ENCODE data around the gene C12orf57. TPM values are rescaled to one million over a fixed set of nuclear protein-coding genes. Genes with fewer than 3 reads are reported as not detected.

The C12orf57 gene
- total RNA-seq, 3 donors from 2014 or later (not counting 1 experiment from before 2014, with no cell fraction given): 125 to 157 (median 126) TPM

DNA sequence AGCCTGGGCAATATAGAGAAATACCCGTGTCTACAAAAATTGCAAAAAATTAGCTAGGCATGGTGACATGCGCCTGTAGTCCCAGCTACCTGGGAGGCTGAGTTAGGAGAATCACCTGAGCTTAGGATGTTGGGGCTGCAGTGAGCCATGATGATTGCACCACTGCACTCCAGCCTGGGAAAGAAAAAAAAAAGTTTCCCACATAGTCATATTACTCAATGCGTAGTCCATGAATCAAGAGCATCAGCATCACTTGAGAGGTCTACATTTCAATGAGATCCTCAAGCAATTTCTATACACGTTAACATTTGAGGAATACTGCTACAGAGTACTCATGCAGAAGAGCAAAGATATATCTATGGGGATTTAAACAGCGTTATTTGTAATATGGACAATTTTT, 44.4 kb upstream of the C12orf57 start:
- Mint-ChIP-seq H3K36me3 (no peaks in the 10 kb centered on the region), H3K4me1 (no peaks in the 10 kb centered on the region), H3K27me3 (ENCODE audit: low read depth in 2 of 2) (no peaks in the 10 kb centered on the region), H3K4me3 (no peak overlapping the region), H3K9me3 (no peaks in the 10 kb centered on the region), H3K27ac (no peak overlapping the region)
- WGBS (ENCODE audit: insufficient coverage): 71% methylated on average over 4 of the region's 5 CpGs
- intact Hi-C loops (cut with micrococcal nuclease): no loop called here
- H3K4me3 ChIP-seq (ENCODE audit: low read length): no peak overlapping the region
- peaks cover 4% of the 10 kb centered on the region for H3K4me1 ChIP-seq (ENCODE audit: control insufficient read depth, insufficient read depth, low read length)
- H3K36me3 ChIP-seq (ENCODE audit: control insufficient read depth, insufficient read depth, low read length): no peaks in the 10 kb centered on the region
- H3K9me3 ChIP-seq (ENCODE audit: control insufficient read depth, insufficient read depth, low read length): no peaks in the 10 kb centered on the region
- TF ChIP-seq, protein P1, sequence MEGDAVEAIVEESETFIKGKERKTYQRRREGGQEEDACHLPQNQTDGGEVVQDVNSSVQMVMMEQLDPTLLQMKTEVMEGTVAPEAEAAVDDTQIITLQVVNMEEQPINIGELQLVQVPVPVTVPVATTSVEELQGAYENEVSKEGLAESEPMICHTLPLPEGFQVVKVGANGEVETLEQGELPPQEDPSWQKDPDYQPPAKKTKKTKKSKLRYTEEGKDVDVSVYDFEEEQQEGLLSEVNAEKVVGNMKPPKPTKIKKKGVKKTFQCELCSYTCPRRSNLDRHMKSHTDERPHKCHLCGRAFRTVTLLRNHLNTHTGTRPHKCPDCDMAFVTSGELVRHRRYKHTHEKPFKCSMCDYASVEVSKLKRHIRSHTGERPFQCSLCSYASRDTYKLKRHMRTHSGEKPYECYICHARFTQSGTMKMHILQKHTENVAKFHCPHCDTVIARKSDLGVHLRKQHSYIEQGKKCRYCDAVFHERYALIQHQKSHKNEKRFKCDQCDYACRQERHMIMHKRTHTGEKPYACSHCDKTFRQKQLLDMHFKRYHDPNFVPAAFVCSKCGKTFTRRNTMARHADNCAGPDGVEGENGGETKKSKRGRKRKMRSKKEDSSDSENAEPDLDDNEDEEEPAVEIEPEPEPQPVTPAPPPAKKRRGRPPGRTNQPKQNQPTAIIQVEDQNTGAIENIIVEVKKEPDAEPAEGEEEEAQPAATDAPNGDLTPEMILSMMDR (IDR thresholded peaks at IDR 0.05): no peak
- DNase-seq (no peak), ATAC-seq (no peak)
- H3K27me3 ChIP-seq (ENCODE audit: control insufficient read depth, insufficient read depth, low read length): no peaks in the 10 kb centered on the region
- no peak overlapping the region for H3K27ac ChIP-seq (ENCODE audit: low read length)

DNA sequence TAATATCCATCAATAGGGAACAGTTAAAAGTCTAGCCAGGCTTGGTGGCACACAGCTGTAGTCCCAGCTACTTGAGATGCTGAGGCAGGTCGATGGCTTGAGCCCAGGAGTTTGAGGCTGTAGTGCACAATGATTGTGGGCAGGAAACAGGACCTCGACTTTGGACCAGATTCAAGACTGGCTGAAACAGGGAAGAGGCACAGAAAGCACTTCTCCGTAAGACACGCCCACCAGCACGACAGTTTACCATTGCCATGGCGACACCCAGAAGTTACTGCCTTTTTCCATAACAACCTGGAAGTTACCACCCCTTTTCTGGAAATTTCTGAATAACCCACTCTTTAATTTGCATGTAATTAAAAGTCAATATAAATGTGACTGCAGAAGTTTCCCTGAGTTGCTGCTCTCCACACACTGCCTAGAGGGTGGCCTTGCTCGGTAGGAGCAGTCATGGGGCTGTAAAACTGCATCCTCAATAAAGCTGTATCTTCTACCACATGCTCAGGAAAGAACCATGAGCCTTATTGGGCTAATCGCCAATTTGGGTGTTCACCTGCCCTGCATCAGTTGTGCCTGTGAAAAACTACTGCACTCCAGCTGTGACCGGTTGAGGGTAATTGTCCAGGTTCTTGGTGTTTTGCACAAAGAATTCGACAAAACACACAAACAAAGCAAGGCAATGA, 43.8 kb upstream of the C12orf57 start:
- DNase-seq: no peak
- no peak overlapping the region for H3K27ac Mint-ChIP-seq
- H3K36me3 Mint-ChIP-seq: no peaks in the 10 kb centered on the region
- Histone ChIP-seq H3K36me3 (ENCODE audit: control insufficient read depth, insufficient read depth, low read length) (no peaks in the 10 kb centered on the region), H3K4me1 (ENCODE audit: control insufficient read depth, insufficient read depth, low read length) (peaks cover 9% of the 10 kb centered on the region), H3K27ac (ENCODE audit: low read length) (no peak overlapping the region), H3K9me3 (ENCODE audit: control insufficient read depth, insufficient read depth, low read length) (no peaks in the 10 kb centered on the region), H3K27me3 (ENCODE audit: control insufficient read depth, insufficient read depth, low read length) (no peaks in the 10 kb centered on the region), H3K4me3 (ENCODE audit: low read length) (no peak overlapping the region)
- H3K9me3 Mint-ChIP-seq: no peaks in the 10 kb centered on the region
- no peak overlapping the region for H3K4me3 Mint-ChIP-seq
- intact Hi-C loops (cut with micrococcal nuclease): no loop called here
- TF ChIP-seq, protein P1 (IDR thresholded peaks at IDR 0.05): no peak
- H3K4me1 Mint-ChIP-seq: no peaks in the 10 kb centered on the region
- H3K27me3 Mint-ChIP-seq (ENCODE audit: low read depth in 2 of 2): no peaks in the 10 kb centered on the region
- WGBS (ENCODE audit: insufficient coverage): 41% methylated on average over 10 of the region's 10 CpGs
- ATAC-seq: no peak

DNA sequence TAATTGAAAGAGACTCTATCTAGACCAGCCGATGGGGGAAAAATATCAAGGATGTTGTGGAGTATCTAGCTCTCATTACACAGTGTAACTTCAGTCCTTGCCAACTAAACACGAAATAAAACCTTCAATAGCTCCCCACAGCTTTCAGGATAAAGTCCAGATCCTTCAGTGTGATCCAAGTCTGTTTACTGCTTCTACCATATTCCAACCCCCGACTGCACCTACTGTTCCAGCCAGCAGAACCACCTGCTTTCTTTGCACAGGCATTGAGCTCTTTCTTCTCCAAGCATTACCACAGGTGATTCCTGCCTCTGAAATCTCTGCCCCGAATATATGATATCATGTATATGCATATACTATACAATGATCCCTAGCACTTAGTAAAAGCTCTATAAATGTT, 41.4 kb upstream of the C12orf57 start:
- 91% methylated on average over 2 of the region's 4 CpGs for WGBS (ENCODE audit: insufficient coverage)
- Histone ChIP-seq H3K36me3 (ENCODE audit: control insufficient read depth, insufficient read depth, low read length) (no peaks in the 10 kb centered on the region), H3K9me3 (ENCODE audit: control insufficient read depth, insufficient read depth, low read length) (no peaks in the 10 kb centered on the region), H3K4me1 (ENCODE audit: control insufficient read depth, insufficient read depth, low read length) (peaks cover 14% of the 10 kb centered on the region), H3K27me3 (ENCODE audit: control insufficient read depth, insufficient read depth, low read length) (no peaks in the 10 kb centered on the region), H3K4me3 (ENCODE audit: low read length) (no peak overlapping the region), H3K27ac (ENCODE audit: low read length) (no peak overlapping the region)
- Mint-ChIP-seq H3K27ac (no peak overlapping the region), H3K27me3 (ENCODE audit: low read depth in 2 of 2) (no peaks in the 10 kb centered on the region), H3K36me3 (no peaks in the 10 kb centered on the region), H3K4me3 (no peak overlapping the region), H3K4me1 (no peaks in the 10 kb centered on the region), H3K9me3 (no peaks in the 10 kb centered on the region)
- intact Hi-C loops (cut with micrococcal nuclease): no loop called here
- TF ChIP-seq, protein P1 (IDR thresholded peaks at IDR 0.05): no peak
- DNase-seq (no peak), ATAC-seq (no peak)

DNA sequence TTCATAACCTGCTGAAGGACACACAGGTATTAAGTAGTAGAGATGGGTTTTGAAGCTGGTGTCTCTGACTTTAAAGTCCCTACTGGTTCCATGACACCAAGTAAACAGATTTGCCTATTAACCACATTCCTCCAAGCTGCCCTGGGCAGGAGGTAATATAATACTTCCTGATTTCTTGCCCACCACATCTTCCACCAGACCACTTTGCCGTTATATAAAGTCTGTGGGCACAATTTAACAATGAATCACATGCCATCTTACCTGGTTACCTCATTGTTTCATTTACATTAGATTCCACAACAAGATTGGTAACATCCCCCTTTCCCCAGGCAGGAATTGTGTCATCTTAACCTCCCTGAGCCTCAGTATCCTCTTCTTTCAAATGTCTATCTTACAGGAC, 40.1 kb upstream of the C12orf57 start:
- Mint-ChIP-seq H3K27me3 (ENCODE audit: low read depth in 2 of 2) (no peaks in the 10 kb centered on the region), H3K4me1 (no peaks in the 10 kb centered on the region), H3K27ac (no peak overlapping the region), H3K4me3 (no peak overlapping the region), H3K36me3 (no peaks in the 10 kb centered on the region), H3K9me3 (no peaks in the 10 kb centered on the region)
- Histone ChIP-seq H3K36me3 (ENCODE audit: control insufficient read depth, insufficient read depth, low read length) (no peaks in the 10 kb centered on the region), H3K4me3 (ENCODE audit: low read length) (no peak overlapping the region), H3K27ac (ENCODE audit: low read length) (no peak overlapping the region), H3K4me1 (ENCODE audit: control insufficient read depth, insufficient read depth, low read length) (peaks cover 14% of the 10 kb centered on the region), H3K27me3 (ENCODE audit: control insufficient read depth, insufficient read depth, low read length) (no peaks in the 10 kb centered on the region), H3K9me3 (ENCODE audit: control insufficient read depth, insufficient read depth, low read length) (no peaks in the 10 kb centered on the region)
- ATAC-seq (no peak), DNase-seq (no peak)
- WGBS (ENCODE audit: insufficient coverage): 43% methylated on average over 1 of the region's 1 CpG
- intact Hi-C loops (cut with micrococcal nuclease): loop anchor here (1.0 kb wide), 2 partner anchors 12 to 30 kb away; partner anchors contain the start of gene SPSB2
- TF ChIP-seq, protein P1 (IDR thresholded peaks at IDR 0.05): no peak
